A204.1 (cell line): ENCODE measurements around the gene OR52W1.
A peak's percentile ranks its signal among the peaks of the same experiment; 100 is the strongest.
"Not testable (repeated sequence)": the region's sequence is repeated elsewhere in the genome, so short reads cannot be mapped to it uniquely, and the experiment has no call there.

Experiments used
- FAIRE-seq: peaks from 2 replicates; lab custom pipeline; 2012; peaks lifted over from hg19 to GRCh38; lab: Jason Lieb, UNC

Gene OR52W1

GRCh38 chr11:6219359-6219758 is 20.3 kb downstream of the OR52W1 start:
- no peak for FAIRE-seq

- no peak for FAIRE-seq
These were observed 24.8 kb downstream of the OR52W1 start for GRCh38 chr11:6223854-6224253.

- FAIRE-seq = no peak
These were observed 25.4 kb downstream of the OR52W1 start for GRCh38 chr11:6224421-6224820.

DNA sequence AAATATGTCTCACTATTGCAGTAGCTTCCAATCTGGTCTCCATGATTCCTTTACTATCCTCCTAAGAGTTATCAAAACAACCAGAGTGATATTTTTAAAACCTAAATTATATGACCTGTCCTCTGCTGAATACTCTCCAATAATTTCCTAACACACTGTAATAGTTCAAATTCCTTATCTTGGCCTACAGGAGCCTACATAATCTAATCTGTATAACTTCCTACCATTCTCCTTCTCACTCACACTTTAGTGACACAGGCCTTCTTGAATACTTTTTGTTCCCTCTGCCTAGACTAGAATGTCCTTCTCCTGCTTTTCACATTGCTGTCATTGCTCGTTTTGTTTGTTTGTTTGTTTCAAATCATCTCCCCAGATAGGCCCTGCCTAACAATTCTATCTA is 26.0 kb downstream of the OR52W1 start:
- no peak for FAIRE-seq

DNA sequence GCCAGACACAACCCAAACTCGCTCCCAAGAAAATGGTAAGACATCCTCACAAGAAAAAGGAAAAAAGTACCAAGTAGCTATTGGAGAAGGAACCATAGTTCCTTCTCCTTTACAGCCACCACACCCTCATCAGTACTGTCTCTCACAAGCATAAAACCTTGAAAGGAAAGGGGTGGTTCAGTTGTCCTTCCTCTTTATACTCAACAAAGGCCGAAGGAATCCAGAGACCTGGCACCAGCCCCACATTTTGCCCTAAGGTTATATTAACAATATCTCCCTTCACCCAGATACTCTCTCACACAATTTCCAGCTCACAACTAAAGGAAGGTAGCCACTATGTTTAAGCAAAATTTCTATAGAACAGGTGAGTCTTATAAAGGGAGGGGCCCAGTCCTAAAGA is 26.9 kb downstream of the OR52W1 start:
- no peak for FAIRE-seq

DNA sequence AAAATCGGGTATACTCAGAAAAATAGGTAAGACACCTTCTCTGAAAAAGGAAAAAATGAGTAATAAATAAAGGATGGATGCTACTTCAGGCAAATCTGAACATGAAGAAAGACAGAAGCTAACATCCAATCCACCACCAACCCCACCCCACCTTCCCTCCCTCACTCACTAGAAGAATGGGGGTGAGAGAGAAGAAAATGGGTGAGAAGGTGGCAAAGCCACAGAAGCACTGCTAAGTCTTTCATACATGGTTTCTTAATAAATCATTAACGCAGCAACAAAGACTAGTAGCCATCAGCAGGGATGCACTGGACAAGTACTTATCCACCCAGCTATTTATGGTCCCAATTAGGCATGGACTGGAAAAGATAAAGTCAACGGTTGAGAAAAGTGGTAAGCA is 29.5 kb downstream of the OR52W1 start:
- no peak for FAIRE-seq

DNA sequence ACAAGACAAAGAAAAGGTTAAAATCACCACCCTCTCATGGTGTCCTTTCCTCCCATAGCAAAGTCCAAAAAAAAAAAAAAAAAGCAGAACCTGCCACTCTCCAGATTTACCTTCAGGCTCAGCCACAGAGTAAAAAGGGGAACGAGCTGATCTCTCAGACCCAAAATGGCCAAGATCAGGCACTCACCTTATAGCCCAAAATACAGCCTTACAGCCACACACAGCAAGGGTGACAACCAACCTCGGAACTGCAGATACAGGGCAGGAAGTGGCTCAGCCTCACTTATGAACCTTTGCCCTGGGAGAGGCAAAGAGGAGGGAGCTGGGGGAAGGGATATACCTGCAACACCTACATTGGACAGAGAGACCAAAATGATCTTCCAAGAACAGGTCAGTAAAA is 30.9 kb downstream of the OR52W1 start:
- FAIRE-seq = no peak

DNA sequence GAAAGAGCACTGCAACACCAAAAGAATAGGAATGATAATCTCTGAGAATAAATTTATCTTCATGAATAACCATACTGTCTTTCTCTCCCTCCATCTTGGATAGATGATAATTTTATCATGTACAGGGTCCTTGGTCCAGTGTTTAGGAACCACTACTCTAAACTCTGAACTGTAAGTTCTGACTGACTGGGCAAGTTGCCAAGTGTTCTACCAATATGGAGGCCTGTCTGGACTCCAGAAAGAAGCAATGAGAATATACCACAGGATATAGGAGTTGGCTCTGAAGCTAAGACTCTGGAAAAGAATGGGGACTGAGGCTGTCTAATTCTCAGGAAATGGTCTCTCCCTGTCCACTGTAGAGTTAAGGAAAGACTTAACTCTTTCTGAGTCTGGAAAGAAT is 33.9 kb downstream of the OR52W1 start:
- no peak for FAIRE-seq

- FAIRE-seq = no peak
These were observed 35.0 kb downstream of the OR52W1 start for GRCh38 chr11:6233984-6234386.

- peak; percentile 99 for FAIRE-seq
These were observed 35.5 kb downstream of the OR52W1 start, which contains the start of gene FHIP1B for GRCh38 chr11:6234387-6235107. Gene FHIP1B, minus strand, starts transcription at chr11:6234636. Its CDS starts 10,120 bp downstream, at chr11:6224516.

DNA sequence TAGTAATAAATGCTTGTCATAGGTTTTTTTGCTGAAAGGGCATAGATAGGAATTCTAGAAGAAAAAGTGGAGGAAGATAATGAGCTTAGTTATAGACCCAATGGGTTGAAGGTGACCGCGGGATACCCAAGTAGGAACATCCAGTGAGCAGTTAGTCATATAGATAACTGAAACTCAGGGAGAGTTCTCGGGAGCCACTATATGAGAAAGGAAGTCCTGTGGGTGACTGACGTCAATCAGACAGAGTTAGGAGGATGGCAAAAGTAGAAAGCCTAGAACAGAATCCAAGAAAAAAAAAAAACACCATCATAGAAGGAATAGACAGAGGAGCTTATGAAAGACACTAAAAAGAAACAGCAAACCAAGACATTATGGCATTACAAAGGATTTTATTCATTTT is 38.2 kb downstream of the OR52W1 start:
- FAIRE-seq = no peak

- no peak for FAIRE-seq
These were observed 38.8 kb downstream of the OR52W1 start for GRCh38 chr11:6237761-6238302.

DNA sequence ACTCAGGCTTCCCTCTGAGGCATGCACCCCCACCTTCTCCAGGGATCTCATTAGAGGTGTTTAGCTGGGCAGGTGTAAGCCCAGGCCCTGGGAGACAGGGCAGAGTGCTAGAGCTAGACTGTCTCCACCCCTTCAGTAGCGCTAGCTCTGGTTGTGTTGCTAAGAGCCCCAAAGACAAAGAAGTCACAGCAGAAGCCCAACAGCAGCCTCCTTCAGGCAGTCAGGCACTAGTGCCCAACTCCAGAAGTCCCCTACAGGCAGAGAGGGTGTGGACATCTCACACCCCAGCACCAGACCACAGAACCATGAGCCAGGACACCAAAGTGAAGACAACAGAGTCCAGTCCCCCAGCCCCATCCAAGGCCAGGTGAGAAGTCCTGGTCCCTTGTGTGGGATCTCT is 39.9 kb downstream of the OR52W1 start, which contains the start of gene CNGA4:
TSS of gene CNGA4 (plus strand) at position 188 of the 400 bp plus-strand sequence. CDS start at position 306, 118 bp downstream.
- no peak for FAIRE-seq

DNA sequence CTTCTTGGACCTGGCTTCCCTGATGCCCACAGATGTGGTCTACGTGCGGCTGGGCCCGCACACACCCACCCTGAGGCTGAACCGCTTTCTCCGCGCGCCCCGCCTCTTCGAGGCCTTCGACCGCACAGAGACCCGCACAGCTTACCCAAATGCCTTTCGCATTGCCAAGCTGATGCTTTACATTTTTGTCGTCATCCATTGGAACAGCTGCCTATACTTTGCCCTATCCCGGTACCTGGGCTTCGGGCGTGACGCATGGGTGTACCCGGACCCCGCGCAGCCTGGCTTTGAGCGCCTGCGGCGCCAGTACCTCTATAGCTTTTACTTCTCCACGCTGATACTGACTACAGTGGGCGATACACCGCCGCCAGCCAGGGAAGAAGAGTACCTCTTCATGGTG is 41.1 kb downstream of the OR52W1 start:
- no peak for FAIRE-seq

GRCh38 chr11:6240781-6241180 is 41.8 kb downstream of the OR52W1 start:
- FAIRE-seq = no peak

DNA sequence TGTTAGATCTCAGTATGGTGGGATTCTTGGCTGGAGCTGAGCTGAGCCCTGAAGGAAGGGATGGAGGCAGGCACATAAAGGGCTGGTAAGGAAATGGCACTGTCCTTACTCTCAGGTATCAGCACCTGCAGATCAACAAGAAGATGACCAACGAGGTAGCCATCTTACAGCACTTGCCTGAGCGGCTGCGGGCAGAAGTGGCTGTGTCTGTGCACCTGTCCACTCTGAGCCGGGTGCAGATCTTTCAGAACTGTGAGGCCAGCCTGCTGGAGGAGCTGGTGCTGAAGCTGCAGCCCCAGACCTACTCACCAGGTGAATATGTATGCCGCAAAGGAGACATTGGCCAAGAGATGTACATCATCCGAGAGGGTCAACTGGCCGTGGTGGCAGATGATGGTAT is 42.3 kb downstream of the OR52W1 start:
- no peak for FAIRE-seq

DNA sequence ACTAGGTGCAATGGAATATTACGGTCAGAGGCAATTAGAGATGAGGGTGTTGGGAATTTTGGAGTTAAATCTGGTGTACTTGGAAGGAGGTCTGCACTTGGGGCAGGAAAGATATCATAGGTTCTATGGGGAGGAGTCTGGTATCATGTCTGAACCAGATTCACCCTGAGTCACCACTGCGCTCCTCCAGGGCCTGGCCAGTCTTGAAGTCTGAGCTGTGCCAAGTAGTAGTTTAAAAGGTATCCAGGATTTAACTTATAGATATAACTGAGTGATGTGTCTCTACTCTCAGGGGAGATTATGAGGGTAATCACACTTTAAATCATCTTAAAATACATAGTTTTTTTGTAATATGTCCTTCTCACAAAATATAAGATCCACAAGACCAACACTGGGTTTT is 46.5 kb downstream of the OR52W1 start:
- FAIRE-seq = no peak

DNA sequence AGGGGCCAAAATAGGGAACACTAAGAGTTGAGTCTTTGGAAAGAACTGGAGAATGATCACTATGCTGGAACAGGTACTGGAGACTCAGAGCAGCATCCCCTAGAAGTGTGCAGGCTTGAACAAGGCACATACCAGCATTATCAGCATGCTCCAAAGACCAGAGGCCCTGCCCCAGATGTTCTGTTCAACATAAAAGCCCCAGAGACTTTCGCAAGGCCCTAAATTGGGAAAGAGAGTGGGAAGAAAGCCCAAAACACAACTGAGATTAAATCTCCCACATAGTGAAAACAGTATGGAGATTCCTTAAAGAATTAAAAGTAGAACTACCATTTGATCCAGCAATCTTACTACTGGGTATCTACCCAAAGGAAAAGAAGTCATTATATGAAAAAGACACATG is 49.2 kb downstream of the OR52W1 start:
- FAIRE-seq = no peak

GRCh38 chr11:6248897-6249296 is 49.9 kb downstream of the OR52W1 start:
- FAIRE-seq = not testable (repeated sequence)
